Right kidney (tissue), 9 donors: ENCODE measurements around the gene CCDC136.

Experiments used
- DNase-seq: peaks from one replicate; pipeline ENCODE4 v3.0.0-alpha.2; 2016
- long read RNA-seq, 8 donors: transcript quantifications; one replicate each; lab custom pipeline, GENCODE V29; 2026

Gene CCDC136
- long read RNA-seq, donor 1 = 0 reads
- long read RNA-seq, donor 2 = 0 reads
- long read RNA-seq, donor 3 = 0 reads
- long read RNA-seq, donor 4 = 0 reads
- long read RNA-seq, donor 5 = 0 reads
- long read RNA-seq, donor 6 = 0 reads
- long read RNA-seq, donor 7, partial matches to known transcripts = 0 of 1 reads
- long read RNA-seq, donor 7, other reads (novel, unspliced or antisense) = 0 of 1 reads
- long read RNA-seq, donor 8 = 0 reads

GRCh38 chr7:128791121-128791971 lies at the start of gene CCDC136:
TSS of gene CCDC136 (plus strand) at chr7:128791968. CDS start at chr7:128792412, 444 bp downstream.
- peak; percentile 76 for DNase-seq

- no peak for DNase-seq
Observed at GRCh38 chr7:128742206-128742605, 49.6 kb upstream of the CCDC136 start.

DNA sequence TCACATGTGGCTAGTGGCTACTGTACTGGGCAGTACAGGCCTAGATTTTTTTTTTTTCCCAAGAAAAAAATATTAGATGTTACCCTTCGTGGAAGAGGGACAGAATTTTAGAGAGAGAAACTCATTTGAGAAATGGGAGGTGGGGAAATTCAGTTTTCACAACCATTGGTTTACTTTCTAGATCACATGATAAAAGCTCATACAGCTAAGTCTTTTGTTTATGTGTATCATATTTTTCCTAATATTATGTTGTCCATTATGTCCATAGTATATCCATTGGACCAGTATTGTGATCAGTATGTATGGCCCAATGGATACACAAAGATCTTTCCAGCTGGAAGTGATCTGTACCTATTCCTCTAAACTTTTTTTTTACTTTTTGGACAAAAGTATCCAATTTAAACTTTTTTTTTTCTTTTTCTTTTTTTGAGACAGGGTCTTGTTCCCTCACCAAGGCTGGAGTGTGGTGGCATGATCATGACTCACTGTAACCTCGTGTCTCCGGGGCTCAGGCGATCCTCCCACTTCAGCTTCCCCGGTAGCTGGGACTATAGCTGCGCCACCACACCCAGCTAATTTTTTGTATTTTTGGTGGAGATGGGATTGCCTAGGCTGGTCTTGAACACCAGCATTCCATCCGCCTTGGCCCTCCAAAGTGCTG lies 48.5 kb upstream of the CCDC136 start:
- DNase-seq = no peak

DNA sequence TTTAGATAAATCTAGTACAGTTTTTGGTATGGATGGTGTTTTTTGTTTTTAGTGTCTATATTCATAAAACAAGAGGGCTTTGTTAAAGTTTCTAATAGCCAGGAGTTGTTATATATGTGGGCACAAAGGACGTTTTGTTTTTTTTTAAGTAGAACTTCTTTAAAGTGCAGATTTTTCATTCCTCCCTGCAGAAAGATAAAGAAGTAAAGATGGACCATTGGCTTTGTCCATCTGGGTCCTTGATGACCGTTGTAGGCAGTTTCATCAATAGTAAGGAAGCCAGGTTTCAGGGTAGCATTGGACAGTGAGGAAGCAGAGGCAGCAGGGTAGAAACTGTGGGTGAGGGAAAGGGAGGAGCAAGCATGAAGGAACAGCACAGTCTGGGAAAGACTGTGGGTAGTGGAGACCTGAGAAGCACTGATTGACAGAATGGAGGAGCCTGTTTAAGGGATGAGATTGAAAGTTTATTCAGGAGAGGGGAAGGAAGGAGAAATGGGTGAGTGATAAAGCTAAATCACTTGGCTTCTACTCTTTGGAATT lies 47.3 kb upstream of the CCDC136 start:
- DNase-seq = no peak

DNA sequence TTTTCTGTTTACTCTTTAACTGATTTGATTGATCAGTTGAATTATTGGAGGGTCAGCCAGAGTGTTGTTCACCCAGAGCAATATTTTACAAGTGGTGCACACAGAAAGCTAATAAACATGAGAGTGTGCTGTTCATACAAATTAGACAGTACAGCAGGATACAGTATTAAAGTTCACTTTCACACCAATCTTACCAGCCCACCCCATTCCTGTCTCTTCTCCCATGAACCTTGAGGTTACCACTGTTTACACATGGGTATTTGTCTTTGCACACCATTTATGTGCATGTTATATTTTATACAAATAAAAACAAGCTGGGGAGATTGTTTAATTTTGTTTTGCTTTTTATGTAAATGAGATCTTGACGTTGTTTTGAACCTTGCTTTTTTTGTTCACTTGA lies 46.1 kb upstream of the CCDC136 start:
- no peak for DNase-seq

GRCh38 chr7:128747327-128748079 lies 44.3 kb upstream of the CCDC136 start:
- no peak for DNase-seq

DNA sequence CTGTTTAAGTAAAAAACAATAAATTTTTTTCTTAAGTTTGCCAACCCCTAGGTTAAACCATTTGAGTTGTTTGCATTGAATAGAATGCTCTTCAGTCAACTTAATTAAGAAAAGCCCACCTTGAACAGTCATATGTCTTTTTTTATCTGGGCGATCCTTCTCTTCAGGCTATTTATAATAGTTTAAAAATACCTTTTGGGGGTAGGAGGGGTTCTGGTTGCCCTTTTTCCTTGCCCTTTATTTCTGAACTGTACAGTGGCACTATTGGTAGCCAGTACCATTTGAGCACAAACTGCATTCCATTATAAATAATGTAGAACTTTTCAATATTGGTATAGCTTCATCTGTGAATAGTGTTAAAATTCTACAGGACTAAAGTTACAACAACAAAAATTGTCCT lies 39.5 kb upstream of the CCDC136 start:
- DNase-seq = no peak

DNA sequence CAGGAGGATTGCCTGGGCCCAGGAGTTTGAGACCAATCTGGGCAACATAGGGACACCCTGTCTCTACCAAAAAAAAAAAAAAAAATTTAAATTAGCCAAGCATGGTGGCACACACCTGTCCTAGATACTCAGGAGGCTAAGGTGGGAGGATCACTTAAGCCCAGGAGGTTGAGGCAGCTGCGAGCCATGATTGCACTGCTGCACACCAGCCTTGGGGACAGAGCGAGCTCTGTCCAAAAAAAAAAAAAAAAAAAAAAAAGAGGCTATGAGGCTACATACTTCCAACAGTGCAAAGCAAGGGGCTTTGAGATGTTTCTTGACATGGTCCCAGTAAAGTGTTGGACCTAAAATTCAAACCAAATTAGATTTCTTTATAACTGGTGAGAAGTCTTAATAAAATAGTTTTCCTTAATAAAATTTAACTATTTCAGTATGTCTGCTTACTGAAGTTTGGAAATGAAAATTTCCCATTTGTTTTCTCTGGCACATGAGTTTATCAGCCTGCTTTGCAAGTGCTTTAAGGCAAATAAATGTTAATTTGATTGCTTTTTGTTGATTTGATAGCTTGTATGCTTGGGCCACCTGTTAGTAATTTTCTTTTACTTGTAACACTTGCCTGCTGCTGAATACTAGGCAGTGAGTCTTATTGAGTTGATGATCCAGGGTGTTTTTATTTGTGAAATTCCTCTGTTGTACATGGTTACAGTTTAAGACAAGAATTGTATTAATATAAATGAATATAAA lies 36.5 kb upstream of the CCDC136 start:
- DNase-seq = no peak

DNA sequence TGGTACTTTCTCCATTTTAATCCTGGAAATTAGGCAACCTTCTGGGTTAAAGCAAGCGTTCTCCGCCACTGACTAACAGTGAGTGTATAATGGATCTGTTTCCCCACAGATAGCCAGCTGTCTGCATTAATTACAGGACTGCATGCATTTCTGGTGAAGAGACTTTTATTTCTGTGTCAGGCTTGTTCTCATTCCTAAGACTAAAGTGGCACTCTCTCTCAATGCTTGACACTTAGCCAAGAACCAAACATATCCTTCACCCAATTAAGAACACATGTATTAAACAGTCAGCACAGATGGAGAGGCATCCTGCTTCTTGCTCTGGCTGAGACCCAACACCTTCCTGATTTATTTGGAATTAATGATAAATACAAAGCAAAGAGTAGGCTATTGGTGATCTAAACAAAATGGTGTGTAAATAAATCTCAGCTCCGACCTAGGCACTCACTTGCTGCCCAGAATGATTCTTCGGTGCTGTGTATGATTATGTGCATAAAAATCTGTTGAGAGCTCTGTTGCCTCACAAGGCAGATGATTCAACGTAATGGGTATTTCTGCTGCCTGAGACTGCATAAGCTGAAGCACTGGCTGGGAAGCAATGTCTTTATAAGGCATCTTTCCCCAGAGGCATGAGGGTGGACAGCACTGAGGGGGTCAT lies 35.8 kb upstream of the CCDC136 start:
- no peak for DNase-seq

GRCh38 chr7:128757203-128757602 lies 34.6 kb upstream of the CCDC136 start:
- no peak for DNase-seq

DNA sequence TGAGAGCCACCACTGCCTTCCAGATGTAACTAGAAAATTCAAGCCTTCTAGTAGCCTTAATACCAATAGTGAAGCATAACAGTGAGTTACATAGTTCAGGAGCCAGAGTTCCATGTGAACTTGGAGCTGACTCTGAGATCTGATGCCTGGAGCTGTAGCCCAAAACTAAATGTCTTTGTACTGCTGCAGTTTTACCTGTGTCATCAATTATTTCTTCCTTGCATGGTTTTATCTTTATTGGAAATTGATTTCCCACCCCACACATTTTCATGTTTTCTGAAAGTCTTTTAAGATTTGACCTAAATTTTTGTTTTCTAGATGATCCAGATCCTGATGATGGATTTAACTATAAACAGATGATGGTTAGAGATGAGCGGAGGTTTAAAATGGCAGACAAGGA lies 33.2 kb upstream of the CCDC136 start:
- no peak for DNase-seq

DNA sequence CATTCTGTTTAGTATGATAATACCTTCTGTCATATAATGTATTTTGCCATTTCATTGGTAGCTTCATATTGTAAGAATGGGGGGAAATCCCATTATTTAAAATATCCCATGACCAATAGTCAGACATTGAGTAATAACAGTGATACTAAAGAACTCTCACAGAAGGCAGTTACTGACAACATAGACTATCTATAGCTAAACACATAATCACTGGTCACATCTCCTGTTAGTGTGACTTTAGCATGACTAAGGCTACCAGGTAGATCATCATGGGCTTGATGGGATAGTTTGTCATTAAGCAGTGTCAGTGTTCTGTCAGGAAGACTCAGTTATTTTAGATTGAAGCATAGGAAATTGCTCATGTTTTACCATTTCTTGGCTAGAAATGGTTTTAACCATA lies 32.5 kb upstream of the CCDC136 start:
- no peak for DNase-seq

GRCh38 chr7:128763541-128763940 lies 28.2 kb upstream of the CCDC136 start:
- DNase-seq = no peak

DNA sequence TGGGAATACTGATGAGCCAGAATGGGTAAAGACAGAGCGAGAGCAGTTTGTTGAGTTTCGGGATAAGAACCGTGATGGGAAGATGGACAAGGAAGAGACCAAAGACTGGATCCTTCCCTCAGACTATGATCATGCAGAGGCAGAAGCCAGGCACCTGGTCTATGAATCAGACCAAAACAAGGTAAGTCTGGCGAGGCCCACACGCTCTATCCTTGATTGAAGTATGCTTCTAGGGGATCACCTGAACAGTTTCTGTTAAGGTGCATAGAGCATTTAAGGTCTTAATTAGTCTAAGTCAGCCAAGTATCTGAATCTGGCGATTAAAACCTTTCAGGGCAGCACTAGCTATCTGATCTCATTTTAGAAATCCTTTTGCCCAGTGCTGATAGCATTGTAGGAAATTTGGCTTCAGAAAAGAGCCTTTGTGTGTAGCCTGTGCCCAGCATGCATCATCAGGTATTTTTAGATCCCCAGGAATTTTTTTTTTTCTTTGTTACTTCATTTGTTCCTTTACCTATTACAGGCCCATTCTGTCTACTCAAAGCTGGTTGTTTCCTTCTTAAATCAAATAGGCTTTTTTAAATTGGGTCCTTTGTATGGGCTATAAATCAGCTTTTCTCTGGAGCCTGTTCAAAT lies 24.2 kb upstream of the CCDC136 start:
- no peak for DNase-seq

DNA sequence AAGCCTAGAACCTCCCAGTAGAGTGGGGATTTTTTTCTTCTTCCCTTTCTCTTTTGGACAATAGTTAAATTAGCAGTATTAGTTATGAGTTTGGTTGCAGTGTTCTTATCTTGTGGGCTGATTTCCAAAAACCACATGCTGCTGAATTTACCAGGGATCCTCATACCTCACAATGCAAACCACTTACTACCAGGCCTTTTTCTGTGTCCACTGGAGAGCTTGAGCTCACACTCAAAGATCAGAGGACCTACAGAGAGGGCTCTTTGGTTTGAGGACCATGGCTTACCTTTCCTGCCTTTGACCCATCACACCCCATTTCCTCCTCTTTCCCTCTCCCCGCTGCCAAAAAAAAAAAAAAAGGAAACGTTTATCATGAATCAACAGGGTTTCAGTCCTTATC lies 21.5 kb upstream of the CCDC136 start:
- DNase-seq = no peak

DNA sequence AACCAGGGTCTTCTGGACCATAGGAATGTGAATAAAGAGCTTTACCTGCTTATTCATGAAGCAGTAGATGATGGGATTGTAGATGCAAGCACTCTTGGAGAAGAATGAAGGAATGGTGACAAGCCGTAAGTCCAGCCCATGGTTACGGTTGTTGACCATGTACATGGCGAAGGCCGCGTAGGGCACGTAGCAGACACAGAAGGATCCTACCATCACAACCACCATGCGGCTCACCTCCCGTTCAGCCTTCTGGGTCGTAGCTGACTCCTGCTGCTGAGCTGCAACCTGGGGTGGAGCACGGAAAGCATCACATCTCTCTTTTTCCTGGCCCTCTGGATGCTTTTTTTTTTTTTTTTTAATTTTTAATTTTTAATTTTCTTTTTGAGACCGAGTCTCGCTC lies 18.2 kb upstream of the CCDC136 start:
- DNase-seq = no peak

- DNase-seq = no peak
Observed at GRCh38 chr7:128774029-128774689, 17.6 kb upstream of the CCDC136 start.

DNA sequence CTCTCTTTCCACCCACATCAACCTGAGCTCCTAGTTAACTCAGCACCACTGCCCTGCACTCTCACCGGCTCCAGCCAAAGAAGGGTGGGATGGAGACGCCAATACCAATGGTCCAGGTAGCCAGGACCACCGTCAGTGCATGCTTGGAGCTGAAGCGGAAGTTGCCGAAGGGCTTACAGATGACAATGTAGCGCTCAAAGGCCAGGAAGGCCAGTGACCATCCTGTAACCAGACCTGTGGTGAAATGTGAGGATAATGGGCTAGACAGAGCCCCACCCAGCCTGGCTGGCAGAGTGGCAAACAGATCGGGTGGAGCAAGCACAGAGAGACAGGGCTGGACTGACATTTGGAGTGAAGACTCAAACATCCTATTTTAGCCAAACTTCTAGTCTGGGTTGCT lies 16.8 kb upstream of the CCDC136 start:
- no peak for DNase-seq

GRCh38 chr7:128775744-128776474 lies 15.9 kb upstream of the CCDC136 start, which contains the start of gene OPN1SW:
TSS of gene OPN1SW (minus strand) at chr7:128775794. CDS start at chr7:128775781, 13 bp downstream.
- DNase-seq = no peak
